ENCODE results near the gene PDZD2.

DNA sequence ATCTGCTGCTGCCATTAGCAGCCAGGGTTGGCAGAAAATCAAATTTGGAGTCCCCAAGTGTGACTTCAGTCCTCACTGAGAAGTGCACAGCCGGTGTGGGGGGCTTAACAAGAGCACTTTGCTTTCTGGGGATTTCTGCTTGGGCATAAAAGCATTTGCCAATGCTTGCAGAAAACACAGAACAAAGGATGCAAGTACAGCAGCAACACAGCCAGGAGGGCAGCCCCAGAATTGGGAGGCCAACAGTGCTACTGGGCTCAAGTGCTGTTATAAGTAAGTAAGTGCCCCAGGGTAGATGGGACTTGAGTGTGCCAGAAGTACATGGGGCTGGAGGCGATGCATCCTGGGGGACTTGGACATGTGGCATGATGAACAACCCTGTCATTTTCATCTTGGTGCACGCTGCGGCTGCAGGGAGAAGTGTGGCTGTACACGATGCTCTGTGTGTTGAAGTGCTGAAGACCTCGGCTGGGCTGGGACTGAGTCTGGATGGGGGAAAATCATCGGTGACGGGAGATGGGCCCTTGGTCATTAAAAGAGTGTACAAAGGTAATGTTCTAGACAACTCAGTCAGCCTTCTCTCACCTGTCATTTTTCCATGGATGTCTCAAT is 461.9 kb downstream of the PDZD2 start:
- no peak for TF ChIP-seq EZH2phosphoT487 (IDR thresholded peaks at IDR 0.05; ENCODE audit: insufficient read depth, low read depth)
- TF ChIP-seq EZH2 (IDR thresholded peaks at IDR 0.05; ENCODE audit: insufficient read depth, poor library complexity, severe bottlenecking), result no peak
